Superior temporal gyrus (tissue), 1 donor: ENCODE measurements around the gene ARSK.
"Not testable (repeated sequence)": the region's sequence is repeated elsewhere in the genome, so short reads cannot be mapped to it uniquely, and the experiment has no call there.

Experiments used
- DNase-seq: peaks from one replicate; pipeline ENCODE4 v3.0.0-alpha.2; 2016; ENCODE audit errors: extremely low spot score

Gene ARSK

DNA sequence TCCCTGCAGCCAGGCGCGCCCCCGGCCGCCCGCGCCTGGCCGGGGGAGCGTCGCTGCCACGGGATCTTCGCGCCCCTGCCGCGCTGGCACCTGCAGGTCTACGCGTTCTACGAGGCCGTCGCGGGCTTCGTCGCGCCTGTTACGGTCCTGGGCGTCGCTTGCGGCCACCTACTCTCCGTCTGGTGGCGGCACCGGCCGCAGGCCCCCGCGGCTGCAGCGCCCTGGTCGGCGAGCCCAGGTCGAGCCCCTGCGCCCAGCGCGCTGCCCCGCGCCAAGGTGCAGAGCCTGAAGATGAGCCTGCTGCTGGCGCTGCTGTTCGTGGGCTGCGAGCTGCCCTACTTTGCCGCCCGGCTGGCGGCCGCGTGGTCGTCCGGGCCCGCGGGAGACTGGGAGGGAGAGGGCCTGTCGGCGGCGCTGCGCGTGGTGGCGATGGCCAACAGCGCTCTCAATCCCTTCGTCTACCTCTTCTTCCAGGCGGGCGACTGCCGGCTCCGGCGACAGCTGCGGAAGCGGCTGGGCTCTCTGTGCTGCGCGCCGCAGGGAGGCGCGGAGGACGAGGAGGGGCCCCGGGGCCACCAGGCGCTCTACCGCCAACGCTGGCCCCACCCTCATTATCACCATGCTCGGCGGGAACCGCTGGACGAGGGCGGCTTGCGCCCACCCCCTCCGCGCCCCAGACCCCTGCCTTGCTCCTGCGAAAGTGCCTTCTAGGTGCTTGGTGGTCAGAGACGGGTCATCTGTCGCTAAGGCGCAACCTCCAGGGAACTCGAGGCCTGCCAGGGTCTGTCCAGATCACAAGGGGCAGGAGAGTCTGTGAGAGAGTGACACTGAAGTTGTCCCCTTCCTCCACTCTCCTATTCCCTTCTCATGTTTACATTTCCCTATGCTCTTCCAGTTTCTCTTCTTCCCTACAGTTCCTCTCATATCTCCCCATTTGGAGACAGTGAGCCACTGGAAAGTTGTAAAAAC lies 66.3 kb downstream of the ARSK start:
- DNase-seq, result peak; percentile 38

DNA sequence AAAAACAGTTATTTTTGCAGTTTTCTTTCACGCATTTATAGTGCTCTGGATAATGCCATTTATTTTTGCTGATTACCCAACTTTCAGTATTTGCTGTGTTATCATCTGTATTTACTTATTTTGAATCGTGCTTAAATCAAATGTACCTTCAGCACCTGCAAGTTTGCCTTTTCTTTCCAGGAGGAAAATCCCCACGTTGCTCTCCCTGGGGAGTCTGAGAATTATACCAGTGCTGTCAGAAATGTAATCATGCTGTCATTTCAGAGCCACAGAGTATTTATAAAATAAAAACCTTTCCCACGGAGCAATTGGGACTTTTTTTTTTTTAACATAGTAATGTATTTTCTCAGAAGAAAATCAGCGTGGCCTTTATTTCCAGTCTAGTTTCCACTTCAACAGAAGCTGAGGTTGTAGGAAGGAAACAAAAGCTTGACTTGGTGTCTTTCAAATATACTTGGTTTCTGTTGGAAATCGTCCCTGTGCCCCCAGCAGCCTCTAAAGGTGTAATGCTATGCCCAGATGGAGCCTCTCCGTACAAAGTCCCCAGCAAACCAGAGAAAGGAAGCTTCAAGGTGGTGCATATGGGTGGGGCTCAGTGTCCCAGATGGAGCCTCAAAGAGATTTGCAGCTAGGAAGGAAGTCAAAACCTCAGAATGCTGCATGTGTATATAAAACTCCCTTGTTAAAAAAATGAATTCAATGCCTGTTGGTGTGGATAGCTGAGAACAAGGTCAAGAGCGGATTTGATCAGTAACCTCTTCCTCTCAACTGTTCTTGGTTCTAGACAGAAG lies 67.1 kb downstream of the ARSK start:
- DNase-seq, result no peak

DNA sequence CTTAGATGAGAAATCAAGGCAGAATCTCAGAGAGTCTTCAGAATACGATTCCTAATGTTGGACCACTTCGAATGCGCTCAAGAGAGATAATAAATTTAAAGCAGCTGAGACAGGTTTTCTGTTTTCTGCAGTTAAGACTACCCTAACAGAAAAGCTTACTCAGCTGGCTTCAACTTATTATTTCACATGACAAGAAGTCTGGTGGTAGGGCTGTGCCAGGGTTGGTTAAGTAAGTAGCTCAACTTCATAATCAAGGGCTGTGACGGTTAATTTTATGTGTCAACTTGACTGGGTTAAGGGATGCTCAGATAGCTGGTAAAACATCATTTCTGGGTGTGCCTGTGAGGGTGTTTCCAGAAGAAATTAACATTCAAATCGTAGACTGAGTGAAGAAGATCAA lies 68.8 kb downstream of the ARSK start:
- DNase-seq, result no peak

DNA sequence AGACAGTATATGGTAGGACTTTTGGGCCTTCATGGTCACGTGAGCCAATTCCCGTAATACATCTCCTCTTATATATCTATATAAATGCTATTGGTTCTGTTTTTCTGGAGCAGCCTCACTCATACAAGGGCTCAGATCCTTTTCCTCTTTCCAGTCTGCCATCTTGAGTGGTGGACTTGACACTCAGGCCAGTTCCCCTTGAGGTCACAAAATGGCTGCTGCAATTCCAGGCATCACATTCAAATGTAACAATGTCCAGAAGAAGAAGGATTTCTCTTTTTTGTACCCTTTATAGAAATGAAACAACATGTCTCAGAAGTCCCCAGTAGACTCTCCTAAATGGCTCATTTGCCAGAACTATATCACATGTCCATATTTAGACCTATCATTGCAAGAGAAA lies 69.5 kb downstream of the ARSK start:
- no peak for DNase-seq

DNA sequence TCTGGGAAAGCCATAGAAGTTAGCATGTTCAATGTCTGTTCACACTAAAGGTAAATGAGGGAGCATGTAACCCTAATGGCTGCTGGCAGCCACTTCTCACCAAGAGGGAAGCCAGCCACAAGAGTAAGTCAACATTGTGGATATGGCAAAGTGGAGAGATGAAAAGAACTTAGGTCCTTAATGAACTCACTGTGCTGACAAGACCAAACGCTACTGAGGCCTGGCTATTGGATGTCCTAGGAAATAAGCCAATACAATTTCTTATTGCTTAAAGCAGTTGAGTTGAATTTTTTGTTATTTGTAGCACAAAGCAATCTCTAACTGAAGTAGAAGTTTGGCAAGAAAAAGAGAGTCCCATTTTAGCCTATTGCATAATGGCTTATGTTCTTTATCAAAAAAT lies 71.8 kb downstream of the ARSK start:
- peak; percentile 35 for DNase-seq

DNA sequence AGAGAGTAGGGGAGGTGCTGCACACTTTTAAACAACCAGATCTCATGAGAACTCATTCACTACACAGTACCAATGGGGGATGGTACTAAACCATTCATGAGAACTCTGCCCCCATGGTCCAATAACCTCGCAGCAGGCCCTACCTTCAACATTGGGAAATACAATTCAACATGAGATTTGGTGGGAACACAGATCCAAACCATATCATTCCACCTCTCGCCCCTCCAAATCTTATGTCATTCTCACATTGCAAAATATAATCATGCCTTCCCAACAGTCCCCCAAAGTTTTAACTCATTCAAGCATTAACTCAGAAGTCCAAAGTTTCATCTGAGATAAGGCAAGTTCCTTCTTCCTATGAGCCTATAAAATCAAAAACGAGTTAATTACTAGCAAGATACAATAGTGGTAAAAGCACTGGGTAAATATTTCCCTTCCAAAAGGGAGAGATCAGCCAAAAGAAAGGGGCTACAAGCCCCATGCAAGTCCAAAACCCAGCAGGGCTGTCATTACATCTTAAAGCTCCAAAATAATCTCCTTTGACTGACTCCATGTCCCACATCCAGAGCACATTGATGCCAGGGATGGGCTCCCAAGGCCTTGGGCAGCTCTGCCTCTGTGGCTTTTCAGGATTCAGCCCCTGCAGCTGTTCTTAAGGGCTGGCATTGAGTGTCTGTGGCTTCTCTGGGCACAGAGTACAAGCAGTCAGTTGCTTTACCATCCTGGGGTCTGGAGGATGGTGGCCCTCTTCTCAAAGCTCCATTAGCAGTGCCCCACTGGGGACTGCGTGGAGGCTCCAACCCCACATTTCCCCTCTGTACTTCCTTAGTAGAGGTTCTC lies 73.3 kb downstream of the ARSK start:
- DNase-seq, result no peak

DNA sequence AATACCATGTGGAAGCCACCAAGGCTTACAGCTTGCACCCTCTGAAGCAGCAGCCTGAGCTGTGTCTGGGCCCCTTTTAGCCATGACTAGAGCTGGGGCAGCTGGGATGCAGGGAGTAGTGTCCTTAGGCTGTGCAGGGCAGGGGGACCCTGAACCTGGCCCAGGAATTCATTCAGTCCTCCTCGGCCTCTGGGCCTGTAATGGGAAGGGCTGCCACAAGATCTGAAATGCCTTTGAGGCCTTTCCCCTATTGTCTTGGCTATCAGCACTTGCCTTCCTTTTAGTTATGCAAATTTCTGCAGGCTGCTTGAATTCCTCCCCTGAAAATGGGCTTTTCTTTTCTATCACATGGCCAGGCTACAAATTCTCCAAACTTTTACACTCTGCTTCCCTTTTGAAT lies 74.0 kb downstream of the ARSK start:
- no peak for DNase-seq

DNA sequence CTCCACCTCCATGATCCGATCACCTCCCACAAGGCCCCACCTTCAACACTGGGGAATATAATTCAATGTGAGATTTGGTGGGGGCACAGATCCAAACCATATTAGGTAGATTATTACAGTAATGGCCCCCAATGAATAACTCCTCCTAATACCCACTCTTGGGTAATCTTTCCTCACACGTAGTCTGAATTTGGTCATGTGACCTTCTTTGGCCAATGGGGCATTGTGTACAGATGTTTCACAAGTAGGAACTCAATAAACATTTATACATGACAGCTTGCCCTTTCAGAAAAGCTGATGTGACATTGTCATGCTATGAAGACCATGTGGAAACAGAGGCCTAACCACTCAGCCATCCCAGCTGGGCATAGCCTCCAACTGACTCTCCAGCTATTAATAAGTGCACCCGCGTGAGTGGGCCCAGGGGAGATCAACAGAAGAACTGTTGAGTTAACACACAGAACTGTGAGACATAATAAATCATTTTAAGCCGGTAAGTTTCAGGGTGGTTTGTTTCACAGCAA lies 75.6 kb downstream of the ARSK start:
- no peak for DNase-seq

DNA sequence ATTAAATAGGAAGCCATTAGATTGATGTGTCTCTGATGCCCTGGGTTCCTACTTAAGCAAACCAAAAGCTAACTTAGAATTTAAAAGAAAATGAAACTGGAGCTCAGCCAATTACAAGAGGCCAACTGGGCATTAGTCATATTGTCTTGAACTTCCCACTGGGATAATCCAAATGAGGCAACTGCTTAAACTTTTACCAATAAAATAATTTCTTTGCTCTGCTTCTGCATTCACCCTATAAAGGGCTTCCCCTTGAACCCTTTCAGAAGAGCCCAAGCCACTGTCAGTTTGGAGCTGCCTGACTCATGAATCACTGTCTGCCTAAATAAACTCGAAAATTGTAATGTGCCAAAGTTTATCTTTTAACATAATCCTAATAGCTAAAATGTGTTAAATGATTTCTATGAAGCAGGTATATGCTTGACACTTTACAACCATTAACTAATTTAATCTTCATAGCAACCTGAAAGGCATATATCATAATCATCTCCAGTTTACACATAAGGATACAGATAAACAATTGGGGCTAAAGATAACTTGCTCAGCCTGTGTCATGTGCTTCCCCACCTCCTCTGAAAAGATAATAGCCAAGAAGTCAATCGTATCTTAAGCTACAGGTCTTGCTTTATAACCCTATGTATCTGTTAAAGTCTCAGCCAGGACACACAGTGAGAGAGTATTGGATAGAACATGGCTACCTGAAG lies 76.5 kb downstream of the ARSK start:
- no peak for DNase-seq

DNA sequence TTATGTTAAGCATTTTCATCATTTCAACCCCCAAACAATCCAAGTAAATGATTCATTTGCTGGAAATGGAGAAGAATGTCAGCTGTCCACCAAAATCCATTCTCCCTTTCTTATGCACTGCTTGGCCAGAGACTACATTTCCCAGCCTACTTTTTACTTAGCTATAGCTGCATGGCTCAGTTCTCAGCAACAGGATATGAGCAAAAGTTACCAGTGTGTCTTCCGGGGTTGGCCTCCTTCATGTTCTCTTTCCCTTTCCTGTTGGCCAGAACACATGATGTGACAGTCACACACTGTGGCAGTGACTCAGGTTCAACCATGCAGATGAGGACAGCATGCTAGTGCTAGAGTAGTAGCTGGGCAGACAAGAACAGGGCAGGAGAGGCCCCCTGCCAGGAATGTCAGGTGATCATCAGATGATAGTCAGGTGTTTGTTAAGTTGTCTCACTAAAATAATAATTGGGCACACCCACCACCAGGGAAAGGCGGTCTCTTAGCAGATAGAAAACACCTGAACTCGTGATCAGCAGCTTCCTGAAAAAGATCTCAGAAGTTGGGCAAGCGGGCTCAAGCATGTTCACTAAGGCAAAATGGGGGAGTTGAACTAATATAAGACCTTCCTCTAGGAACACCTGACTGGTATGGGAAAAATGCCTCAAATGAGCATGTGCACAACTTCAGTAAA lies 77.2 kb downstream of the ARSK start:
- no peak for DNase-seq

DNA sequence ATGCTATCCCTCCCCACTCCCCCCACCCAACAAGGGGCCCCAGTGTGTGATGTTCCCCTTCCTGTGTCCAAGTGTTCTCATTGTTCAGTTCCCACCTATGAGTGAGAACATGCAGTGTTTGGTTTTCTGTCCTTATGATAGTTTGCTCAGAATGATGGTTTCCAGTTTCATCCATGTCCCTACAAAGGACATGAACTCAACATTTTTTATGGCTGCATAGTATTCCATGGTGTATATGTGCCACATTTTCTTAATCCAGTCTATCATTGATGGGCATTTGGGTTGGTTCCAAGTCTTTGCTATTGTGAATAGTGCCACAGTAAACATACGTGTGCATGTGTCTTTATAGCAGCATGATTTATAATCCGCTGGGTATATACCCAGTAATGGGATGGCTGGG lies 78.0 kb downstream of the ARSK start:
- DNase-seq, result not testable (repeated sequence)

DNA sequence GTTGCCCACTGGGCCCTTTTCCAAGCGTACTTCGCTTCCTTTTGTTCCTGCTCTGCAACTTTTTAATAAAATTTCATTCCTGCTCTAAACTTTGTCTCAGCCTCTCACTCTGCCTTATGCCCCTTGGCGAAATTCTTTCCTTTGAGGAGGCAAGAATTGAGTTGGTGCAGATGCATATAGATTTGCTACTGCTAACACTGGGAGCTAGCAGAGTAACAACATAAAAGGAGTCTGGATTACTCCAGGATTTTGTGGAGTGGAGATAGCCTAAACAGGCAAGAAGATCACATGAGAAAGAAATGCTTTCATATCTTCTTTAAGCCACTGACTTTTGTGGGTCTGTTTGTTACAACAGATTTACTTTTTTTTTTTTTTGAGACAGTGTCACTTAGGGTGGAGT lies 78.8 kb downstream of the ARSK start:
- DNase-seq, result no peak

DNA sequence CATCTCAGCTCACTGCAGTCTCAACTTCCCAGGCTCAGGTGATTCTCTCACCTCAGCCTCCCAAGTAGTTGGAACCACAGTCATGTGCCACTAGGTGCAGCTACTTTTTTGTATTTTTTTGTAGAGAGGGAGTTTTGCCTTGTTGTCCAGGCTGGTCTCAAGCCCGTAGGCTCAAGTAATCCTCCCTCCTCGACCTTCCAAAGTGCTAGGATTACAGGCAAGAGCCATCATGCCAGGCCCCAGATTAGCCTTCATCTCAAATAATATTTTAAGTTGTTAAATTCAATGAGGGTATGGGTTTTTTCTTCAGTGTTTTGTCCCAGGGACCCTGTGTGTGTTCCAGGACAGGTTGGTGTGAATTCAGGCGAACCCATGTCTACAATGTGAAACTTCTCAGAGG lies 79.2 kb downstream of the ARSK start:
- no peak for DNase-seq

DNA sequence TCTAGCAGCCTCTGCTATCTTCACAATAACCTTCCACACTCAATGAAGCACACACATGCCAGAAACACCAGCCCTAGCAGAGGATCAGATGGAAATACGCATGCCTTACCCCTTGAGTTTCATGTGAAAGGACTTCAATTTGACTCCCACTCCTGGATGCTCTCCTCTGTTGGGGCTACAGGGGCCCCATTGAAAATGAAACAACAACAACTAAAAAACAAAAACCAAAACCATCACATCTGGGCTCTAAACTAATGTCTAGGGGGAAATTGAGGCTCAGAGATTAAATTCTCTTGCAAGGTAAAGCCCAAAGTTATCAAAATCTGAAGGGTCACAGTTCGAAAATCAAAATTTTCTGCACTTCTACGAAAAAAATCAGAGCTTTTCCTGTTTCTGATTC lies 83.7 kb downstream of the ARSK start:
- DNase-seq, result no peak

DNA sequence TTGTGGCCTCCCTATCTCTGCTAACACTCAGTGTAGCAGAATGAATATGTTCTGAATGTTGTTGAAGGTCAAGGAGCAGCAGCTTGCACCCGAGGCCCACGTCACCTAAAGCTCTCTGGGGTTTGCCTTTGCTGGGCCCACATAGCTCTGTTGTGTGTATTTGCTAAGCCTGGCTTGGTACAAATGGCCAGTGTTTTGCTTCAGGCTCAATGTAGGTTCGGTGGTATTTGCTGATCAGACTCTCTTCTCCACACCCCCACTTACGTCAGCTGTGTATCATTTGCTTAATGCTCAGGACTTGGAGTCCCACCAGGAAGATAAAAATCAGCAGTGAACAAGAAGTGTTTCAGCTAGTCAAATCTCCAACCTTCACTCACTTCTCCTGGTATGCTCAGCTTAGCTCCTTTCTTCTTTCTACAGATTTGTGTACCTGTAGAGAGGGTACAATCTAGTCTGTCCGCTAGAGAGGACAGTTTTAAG lies 86.9 kb downstream of the ARSK start:
- no peak for DNase-seq

DNA sequence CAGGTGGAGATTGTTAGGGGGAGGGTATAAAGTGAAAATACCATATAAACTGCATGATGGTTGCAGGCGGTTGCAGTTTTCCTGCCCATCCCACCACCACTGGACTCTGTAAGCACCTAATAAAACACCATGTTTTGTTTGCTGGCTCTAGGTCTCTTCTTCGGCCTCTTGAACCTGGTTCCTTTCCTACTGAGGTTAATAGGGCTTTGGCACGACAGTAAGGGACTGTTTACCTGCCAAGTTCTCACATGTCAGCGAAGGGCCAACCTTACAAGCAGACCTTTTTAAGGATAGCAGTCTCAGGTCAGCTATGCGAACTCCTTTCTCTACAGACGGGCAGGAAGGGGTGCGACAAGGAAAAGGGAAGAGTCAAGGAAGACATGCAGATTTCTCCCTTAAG lies 88.3 kb downstream of the ARSK start:
- no peak for DNase-seq

DNA sequence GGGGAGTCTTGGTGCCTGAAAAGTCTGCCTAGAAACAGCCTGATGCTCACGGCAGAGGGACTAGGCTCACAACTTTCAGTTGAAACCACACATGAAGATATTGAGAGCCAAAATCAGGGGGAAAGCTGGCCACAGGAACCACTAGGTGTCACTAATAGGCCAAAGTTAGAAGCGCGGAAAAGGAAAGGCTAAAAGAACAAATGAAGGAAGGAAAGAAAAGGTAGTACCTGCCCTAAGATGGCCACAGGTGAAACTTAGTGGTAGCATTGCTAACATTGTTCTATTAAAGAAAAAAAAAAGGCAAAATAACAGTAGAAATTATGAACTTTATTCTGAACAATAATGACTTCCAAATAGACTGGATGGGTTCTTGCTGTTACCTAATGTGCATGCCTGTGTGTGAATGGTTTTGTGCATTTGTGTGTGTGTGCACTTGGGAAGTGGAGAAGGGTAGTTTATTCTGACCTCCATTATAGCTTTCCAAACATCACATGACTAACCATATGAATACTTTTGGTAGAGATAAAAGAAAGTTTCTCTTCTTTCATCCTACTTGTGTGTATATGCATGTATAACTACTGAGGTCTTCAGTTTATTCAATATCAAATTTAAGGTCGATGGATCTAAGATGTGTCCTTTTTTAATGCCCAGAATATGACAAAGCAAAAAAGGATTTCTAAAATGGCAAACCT lies 89.6 kb downstream of the ARSK start:
- DNase-seq, result peak; percentile 87

DNA sequence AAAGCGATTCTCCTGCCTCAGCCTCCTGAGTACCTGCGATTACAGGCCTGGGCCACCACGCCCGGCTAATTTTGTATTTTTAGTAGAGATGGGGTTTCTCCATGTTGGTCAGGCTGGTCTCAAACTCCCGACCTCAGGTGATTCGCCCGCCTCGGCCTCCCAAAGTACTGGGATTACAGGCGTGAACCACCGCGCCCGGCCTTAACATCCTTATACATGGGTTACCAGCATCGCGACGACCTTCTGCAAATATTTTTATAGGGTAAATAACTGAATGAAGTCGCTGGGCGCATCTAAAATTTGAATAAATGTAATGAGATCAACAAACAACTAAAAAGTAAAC lies 91.3 kb downstream of the ARSK start:
- DNase-seq, result not testable (repeated sequence)

DNA sequence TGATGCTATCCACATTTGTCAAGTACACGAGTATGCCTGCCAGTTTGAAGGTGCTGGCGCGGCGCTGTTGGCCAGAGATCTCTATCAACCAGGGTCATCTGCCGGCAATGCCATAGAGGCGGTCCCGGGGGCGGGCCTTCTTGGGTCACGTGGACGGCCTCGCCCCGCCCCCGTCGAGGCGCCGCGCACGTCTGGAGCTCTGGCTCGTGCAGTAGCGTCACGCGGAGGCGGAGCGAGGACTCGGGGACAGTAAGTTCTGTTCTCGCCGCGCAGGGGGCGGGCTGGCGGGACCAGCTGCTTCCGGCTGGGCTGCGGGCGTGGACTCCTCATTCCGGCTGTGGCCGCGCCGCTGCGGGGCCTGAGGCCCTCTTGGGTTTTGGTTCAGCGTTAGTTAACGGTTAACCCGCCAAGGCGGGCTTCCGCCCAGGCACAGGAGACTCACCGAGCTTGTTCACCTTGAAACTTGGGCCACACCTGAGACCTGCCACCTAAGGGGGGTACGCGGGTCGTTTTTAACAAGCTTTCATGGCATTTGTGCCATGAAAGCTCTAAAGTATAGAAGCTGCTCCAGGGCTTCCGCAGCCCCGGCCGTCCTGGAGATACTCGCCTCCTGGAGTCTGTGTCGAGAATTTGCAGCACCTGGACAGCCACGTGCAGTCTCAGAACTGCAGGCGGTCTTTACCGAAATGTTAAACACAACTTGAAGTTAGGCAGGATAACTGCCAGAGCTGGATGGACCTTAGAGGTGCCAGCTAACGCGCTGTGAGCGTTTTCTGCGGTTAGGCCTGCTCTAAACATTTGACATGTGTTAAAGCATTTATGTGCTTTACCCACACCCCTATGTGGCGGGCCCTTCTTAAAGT lies 91.9 kb downstream of the ARSK start, which contains the start of gene RFESD:
RFESD (plus strand) TSS at position 209 of the 863 bp plus-strand sequence. CDS start 5,495 bp downstream, outside the sequence.
- DNase-seq, result peak; percentile 96
